ENCODE results near the gene ARHGAP21.

DNA sequence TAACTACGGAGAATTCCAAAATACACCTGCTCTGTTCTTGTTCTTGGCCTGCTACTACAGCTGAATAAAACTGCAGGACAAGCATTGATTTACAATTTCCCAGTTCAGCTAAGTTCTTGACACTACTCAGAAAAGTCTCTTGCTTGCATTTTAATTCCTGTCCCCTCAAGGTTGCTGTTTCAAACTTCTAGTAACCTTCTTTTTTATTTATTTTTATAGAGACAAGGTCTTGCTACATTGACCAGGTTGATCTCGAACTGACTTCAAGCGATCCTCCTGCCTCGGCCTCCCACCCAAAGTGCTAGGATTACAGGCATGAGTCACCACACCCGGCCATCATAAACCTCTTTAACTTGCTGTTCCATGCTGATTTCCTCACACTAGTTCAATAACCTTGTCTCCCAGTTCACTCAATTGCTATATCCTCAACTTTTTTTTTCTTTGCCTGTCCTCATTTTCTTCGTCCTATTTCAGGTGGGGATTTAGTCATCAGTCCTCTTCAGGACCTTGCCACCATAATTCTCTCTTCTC, 79.9 kb downstream of the ARHGAP21 start:
- TF ChIP-seq, protein P1, sequence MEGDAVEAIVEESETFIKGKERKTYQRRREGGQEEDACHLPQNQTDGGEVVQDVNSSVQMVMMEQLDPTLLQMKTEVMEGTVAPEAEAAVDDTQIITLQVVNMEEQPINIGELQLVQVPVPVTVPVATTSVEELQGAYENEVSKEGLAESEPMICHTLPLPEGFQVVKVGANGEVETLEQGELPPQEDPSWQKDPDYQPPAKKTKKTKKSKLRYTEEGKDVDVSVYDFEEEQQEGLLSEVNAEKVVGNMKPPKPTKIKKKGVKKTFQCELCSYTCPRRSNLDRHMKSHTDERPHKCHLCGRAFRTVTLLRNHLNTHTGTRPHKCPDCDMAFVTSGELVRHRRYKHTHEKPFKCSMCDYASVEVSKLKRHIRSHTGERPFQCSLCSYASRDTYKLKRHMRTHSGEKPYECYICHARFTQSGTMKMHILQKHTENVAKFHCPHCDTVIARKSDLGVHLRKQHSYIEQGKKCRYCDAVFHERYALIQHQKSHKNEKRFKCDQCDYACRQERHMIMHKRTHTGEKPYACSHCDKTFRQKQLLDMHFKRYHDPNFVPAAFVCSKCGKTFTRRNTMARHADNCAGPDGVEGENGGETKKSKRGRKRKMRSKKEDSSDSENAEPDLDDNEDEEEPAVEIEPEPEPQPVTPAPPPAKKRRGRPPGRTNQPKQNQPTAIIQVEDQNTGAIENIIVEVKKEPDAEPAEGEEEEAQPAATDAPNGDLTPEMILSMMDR (IDR thresholded peaks at IDR 0.05): no peak
- TF ChIP-seq POLR2A (IDR thresholded peaks at IDR 0.05): no peak

Data from heart left ventricle (tissue), 13 donors.